Measurements from ENCODE around the gene PHF8.

The PHF8 gene

GRCh38 chrX:54043056-54043455, 1.2 kb downstream of the PHF8 start:
- TF ChIP-seq, protein P1, sequence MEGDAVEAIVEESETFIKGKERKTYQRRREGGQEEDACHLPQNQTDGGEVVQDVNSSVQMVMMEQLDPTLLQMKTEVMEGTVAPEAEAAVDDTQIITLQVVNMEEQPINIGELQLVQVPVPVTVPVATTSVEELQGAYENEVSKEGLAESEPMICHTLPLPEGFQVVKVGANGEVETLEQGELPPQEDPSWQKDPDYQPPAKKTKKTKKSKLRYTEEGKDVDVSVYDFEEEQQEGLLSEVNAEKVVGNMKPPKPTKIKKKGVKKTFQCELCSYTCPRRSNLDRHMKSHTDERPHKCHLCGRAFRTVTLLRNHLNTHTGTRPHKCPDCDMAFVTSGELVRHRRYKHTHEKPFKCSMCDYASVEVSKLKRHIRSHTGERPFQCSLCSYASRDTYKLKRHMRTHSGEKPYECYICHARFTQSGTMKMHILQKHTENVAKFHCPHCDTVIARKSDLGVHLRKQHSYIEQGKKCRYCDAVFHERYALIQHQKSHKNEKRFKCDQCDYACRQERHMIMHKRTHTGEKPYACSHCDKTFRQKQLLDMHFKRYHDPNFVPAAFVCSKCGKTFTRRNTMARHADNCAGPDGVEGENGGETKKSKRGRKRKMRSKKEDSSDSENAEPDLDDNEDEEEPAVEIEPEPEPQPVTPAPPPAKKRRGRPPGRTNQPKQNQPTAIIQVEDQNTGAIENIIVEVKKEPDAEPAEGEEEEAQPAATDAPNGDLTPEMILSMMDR (IDR thresholded peaks at IDR 0.05; ENCODE audit: low read depth, low read length), result no peak
- Histone ChIP-seq H3K4me3 (ENCODE audit: low read depth, low read length) (peak overlapping the region; percentile 80), H3K4me1 (no peaks in the 10 kb centered on the region; the same call in 1 of the 2 replicates), H3K36me3 (no peaks in the 10 kb centered on the region; the same call in 1 of the 2 replicates), H3K9me3 (no peaks in the 10 kb centered on the region), H3K27me3 (no peaks in the 10 kb centered on the region)
- DNase-seq, result no peak

GRCh38 chrX:54042609-54043021, 1.7 kb downstream of the PHF8 start:
- DNase-seq, result peak; percentile 68
- Histone ChIP-seq H3K4me1 (no peaks in the 10 kb centered on the region; the same call in 1 of the 2 replicates), H3K36me3 (no peaks in the 10 kb centered on the region; the same call in 1 of the 2 replicates), H3K9me3 (no peaks in the 10 kb centered on the region), H3K27me3 (no peaks in the 10 kb centered on the region), H3K4me3 (ENCODE audit: low read depth, low read length) (peak overlapping the region; percentile 80)
- TF ChIP-seq, protein P1 (IDR thresholded peaks at IDR 0.05; ENCODE audit: low read depth, low read length), result peak; percentile 33; the same call in 1 of the 2 replicates

GRCh38 chrX:54030329-54030728, 13.9 kb downstream of the PHF8 start:
- no peaks in the 10 kb centered on the region for H3K27me3 ChIP-seq
- no peak overlapping the region for H3K4me3 ChIP-seq (ENCODE audit: low read depth, low read length)
- TF ChIP-seq, protein P1 (IDR thresholded peaks at IDR 0.05; ENCODE audit: low read depth, low read length), result no peak
- DNase-seq, result no peak
- no peaks in the 10 kb centered on the region for H3K9me3 ChIP-seq
- H3K36me3 ChIP-seq, result no peaks in the 10 kb centered on the region; the same call in 1 of the 2 replicates
- no peaks in the 10 kb centered on the region for H3K4me1 ChIP-seq

GRCh38 chrX:54029529-54030143, 14.6 kb downstream of the PHF8 start:
- H3K4me1 ChIP-seq, result no peaks in the 10 kb centered on the region
- TF ChIP-seq, protein P1 (IDR thresholded peaks at IDR 0.05; ENCODE audit: low read depth, low read length), result no peak
- no peak overlapping the region for H3K4me3 ChIP-seq (ENCODE audit: low read depth, low read length)
- H3K9me3 ChIP-seq, result no peaks in the 10 kb centered on the region
- no peaks in the 10 kb centered on the region for H3K27me3 ChIP-seq
- DNase-seq, result no peak
- no peaks in the 10 kb centered on the region; the same call in 1 of the 2 replicates for H3K36me3 ChIP-seq

DNA sequence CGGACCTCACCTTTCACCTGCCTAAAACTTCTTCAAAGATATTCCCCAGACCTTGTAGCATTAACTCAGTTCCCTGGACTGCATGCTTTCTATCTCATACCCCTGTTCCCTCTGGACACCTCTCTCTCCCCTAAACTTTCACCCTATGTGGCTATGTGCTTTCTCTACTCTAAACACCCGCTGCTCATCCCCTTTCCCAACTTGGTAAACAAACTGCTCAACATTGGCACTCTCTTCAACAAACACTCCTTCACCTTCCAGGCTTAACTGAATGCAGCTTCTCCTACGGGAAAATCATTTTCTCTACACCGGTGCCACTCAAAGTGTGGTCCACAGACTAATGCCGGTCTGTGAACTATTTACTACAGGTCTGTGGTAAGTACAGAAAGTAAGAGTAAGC, 19.9 kb downstream of the PHF8 start:
- Histone ChIP-seq H3K36me3 (peaks cover 6% of the 10 kb centered on the region), H3K4me1 (no peaks in the 10 kb centered on the region), H3K9me3 (no peaks in the 10 kb centered on the region), H3K27me3 (no peaks in the 10 kb centered on the region), H3K4me3 (ENCODE audit: low read depth, low read length) (no peak overlapping the region)
- TF ChIP-seq, protein P1 (IDR thresholded peaks at IDR 0.05; ENCODE audit: low read depth, low read length), result no peak
- DNase-seq, result no peak

- Histone ChIP-seq H3K36me3 (no peaks in the 10 kb centered on the region), H3K4me3 (ENCODE audit: low read depth, low read length) (no peak overlapping the region), H3K4me1 (no peaks in the 10 kb centered on the region), H3K9me3 (no peaks in the 10 kb centered on the region), H3K27me3 (no peaks in the 10 kb centered on the region)
- no peak for DNase-seq
- TF ChIP-seq, protein P1 (IDR thresholded peaks at IDR 0.05; ENCODE audit: low read depth, low read length), result no peak
These were observed 31.3 kb downstream of the PHF8 start for GRCh38 chrX:54012830-54013500.
